HG03060 (cell line): ENCODE measurements around the gene ZBTB38.

ENCODE experiments used
- ATAC-seq: cut with Tn5 transposase; IDR thresholded peaks from one replicate; pipeline ENCODE4 v1.9.1; 2021; ENCODE audit warnings: low read depth, moderate number of reproducible peaks; ENCODE audit not compliant: unreplicated experiment

ZBTB38 gene

DNA sequence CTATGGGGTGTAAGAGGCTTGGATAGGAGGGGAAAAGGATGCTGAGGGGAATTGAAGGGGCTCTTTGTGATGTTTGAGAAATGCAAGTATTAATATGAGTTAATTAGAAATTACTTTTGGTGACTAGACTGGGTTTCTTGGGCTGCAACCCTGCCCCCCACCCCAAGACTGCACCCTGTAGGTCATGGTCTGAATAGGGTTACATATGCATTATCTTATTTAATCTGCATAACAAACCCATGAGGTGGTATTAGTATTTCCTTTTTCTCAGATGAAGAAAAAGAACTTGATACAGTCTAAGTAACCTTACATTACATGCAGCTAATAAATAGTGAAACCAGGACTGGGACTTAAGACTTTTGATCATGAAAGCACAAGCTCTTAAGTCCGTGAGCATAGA lies 5.6 kb upstream of the ZBTB38 start:
- ATAC-seq: no peak

GRCh38 chr3:141365201-141365600 lies 3.1 kb upstream of the ZBTB38 start:
- no peak for ATAC-seq

- no peak for ATAC-seq
These were observed 1.8 kb upstream of the ZBTB38 start for GRCh38 chr3:141366285-141367037.

- no peak for ATAC-seq
These were observed 1.1 kb upstream of the ZBTB38 start for GRCh38 chr3:141367038-141367730.

- ATAC-seq: no peak
These were observed 856 bp downstream of the ZBTB38 start for GRCh38 chr3:141368925-141369794.

GRCh38 chr3:141370065-141370533 lies 1.8 kb downstream of the ZBTB38 start:
- ATAC-seq: peak; percentile 91

DNA sequence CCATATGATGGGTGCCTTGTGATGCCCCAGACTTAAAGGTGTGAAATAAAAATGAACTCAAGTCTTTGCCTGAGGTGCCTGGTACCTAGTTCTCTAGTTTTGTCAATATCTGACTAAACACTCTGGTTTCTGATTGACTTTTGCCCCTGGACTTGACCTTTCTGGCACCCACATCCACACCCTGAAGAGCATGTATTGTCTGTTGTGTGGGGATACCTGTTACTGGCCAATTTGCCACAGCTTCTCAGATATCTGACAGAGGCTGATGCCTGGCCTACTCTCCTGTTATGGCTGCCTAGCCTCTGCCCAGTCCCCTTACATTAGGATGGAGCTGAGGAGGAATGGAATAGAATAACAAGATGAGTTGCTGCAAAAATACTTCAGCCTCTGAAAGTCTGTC lies 3.6 kb downstream of the ZBTB38 start:
- ATAC-seq: no peak

- ATAC-seq: no peak
These were observed 4.4 kb downstream of the ZBTB38 start for GRCh38 chr3:141372656-141373055.

GRCh38 chr3:141373232-141373631 lies 4.9 kb downstream of the ZBTB38 start:
- ATAC-seq: no peak

DNA sequence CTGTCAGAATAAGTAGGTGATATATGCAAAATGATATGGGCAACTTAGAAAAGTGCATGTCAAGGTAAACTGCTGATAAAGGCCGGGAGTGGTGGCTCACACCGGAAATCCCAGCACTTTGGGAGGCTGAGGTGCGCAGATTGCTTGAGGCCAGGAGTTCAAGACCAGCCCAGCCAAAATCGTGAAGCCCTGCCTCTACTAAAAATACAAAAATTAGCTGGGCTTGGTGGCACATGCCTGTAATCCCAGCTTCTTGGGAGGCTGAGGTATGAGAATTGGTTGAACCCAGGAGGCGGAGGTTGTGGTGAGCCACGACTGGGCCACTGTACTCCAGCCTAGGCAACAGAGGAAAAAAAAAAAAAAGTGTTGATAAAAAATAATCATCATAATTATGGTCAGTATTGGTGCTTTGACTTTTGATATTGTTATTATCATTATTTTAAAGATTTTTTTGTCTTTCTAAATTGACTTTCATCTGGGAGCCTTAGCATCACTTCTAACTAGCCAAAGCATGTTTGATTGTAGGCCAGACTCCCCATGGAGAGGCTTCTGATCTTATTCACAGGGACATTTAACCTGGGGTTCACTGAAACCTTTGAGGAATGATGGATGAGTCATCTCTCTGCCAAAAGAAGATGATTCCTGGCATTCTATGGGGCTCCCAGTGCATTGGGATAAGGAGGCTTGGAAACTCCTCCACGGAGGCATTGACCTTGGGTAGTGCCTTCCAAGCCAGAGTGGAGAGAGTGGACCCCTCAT lies 5.6 kb downstream of the ZBTB38 start:
- ATAC-seq: no peak

GRCh38 chr3:141375381-141376301 lies 7.3 kb downstream of the ZBTB38 start:
- ATAC-seq: no peak

GRCh38 chr3:141377377-141377776 lies 9.1 kb downstream of the ZBTB38 start:
- ATAC-seq: no peak

DNA sequence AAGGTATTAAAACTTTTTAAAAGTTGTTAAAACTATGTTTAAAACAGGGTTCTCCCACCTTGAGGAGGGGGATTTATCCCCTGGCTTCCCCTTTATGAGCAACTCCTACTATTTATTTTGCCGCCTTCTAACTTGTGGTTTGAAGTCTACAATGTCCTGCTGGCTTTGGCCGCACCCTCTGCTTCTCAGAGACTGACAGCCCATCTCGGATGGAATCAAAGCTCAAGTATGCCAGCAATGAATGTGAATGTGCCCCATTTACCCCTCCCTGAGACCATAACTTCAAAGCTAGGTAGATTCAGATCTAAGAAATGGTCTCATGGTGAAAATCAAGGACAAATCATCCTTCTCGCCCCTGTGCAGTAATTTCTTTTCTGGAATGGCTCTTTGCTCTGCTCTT lies 10.3 kb downstream of the ZBTB38 start:
- no peak for ATAC-seq

DNA sequence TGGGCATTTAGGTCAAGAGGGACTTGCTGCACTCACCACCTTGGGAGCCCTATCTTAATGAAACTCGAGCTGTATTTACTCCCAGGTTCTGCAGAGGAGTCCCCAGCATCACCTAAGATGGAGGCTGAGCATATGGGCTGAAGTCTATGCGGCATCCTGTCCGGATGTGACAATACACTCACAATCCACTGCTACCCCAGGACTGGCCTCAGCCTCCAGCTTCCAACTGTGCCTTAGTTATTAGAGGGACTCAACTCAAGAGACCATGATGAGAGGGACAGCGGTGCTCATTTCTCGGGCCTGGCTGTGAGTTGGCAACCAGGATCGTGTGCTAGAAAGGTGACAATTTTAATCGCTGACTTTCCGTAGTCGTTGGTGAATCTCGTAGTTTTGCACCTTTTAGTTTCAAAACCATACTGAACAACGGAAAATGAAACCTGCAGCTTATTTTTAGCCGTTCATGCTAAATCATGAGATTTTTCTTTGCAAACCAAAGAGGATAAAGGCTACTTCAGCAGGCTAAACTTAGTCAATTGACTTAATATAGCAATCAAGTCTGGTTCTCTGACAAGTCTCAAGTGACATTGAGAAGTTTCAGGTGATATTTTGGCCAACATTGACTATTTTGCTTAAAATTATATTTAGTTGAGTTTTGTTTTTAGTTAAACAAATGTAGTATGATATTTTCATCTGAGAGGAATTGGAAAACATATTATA lies 11.1 kb downstream of the ZBTB38 start:
- peak; percentile 27 for ATAC-seq

DNA sequence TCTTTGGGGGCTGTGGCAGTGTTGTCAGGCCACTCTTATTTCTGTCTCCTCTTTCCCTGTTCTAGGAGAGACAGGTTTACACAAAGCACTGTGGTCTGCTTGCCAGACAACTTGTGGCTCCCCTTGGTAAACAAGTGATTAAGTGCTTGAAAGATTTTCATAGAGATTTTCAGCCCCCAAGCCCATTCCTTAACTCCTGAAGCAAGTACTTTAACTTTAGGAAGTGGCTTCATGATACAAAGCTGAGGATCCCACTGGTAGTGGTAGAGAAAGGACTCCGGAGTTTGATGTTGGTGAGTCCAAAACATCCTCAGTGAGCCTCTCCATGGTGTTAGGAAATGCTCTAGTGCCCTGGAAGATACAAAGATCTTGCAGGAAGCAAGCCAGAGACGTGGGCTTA lies 12.0 kb downstream of the ZBTB38 start:
- ATAC-seq: no peak

DNA sequence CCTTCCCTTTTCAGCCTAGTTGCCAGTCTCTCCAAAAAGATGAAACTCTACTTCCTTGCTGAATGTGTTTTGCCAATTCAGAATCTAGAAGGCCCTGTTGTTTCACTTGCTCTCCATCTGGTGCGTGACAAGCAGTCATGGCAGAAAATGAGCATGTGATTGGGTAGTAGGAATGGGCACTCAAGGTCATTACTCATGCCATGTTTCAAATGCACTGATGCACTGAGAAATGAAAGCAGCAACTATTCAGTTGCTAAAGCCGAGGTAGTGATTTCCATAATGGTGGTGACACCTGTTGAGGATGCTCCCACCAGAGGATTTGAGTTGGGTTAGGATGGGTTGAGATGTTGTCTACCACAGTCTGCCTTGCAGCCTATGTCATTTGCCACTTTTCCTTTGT lies 12.7 kb downstream of the ZBTB38 start:
- ATAC-seq: peak; percentile 41

GRCh38 chr3:141382571-141382970 lies 14.3 kb downstream of the ZBTB38 start:
- no peak for ATAC-seq

DNA sequence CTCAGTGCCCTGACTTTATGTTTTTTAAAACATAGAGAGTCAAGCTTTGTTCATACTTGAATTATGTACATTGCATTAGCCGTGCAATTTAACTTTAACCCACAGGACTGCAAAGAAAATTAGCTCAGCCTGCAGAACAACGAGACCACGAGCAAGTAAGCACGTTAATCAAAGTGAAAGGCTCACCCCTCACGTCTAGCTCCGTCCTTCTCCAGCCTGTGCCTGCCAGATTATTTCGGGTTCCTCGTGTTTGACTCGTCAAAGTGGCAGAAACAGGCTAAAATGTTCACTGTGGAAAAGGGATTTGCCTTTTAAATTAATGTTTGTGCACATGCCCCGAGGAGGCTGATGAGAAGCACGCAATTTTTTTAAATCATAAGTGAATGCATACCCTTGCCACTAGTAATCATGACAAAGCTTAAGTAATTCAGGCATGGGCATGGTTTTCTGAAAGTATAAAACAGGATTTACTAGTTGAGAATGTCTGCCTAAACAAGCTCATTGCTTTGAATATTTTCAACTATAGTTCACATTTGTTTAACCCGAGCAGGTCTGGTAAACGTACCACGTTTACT lies 15.3 kb downstream of the ZBTB38 start:
- no peak for ATAC-seq
